GM15510 (cell line): ENCODE measurements around the gene KMO.

Source experiments
- POLR2A ChIP-seq: IDR thresholded peaks from 3 replicates; pipeline ENCODE4 v1.6.1; 2011; ENCODE audit warnings: borderline replicate concordance; ENCODE audit not compliant: insufficient read length; ENCODE audit errors: extremely low read depth

The KMO gene

GRCh38 chr1:241622669-241623068 is 90.5 kb downstream of the KMO start:
- TF ChIP-seq POLR2A = no peak

- no peak for TF ChIP-seq POLR2A
These were observed 92.8 kb downstream of the KMO start for GRCh38 chr1:241624935-241625334.

GRCh38 chr1:241627453-241628259 is 95.5 kb downstream of the KMO start:
- TF ChIP-seq POLR2A = no peak

GRCh38 chr1:241630005-241630404 is 97.8 kb downstream of the KMO start:
- TF ChIP-seq POLR2A = no peak

- no peak for TF ChIP-seq POLR2A
These were observed 98.3 kb downstream of the KMO start for GRCh38 chr1:241630476-241630875.

- TF ChIP-seq POLR2A = no peak
These were observed 98.7 kb downstream of the KMO start for GRCh38 chr1:241630899-241631298.

- TF ChIP-seq POLR2A = no peak
These were observed 99.5 kb downstream of the KMO start for GRCh38 chr1:241631674-241632073.

- no peak for TF ChIP-seq POLR2A
These were observed 100.8 kb downstream of the KMO start for GRCh38 chr1:241632987-241633386.

- no peak for TF ChIP-seq POLR2A
These were observed 103.5 kb downstream of the KMO start for GRCh38 chr1:241635556-241636152.

- TF ChIP-seq POLR2A = no peak
These were observed 104.1 kb downstream of the KMO start for GRCh38 chr1:241636291-241636690.

- TF ChIP-seq POLR2A = no peak
These were observed 104.9 kb downstream of the KMO start for GRCh38 chr1:241637046-241637590.

- TF ChIP-seq POLR2A = no peak
These were observed 105.4 kb downstream of the KMO start for GRCh38 chr1:241637604-241638003.

- no peak for TF ChIP-seq POLR2A
These were observed 106.0 kb downstream of the KMO start for GRCh38 chr1:241638099-241638682.

- no peak for TF ChIP-seq POLR2A
These were observed 106.9 kb downstream of the KMO start for GRCh38 chr1:241638909-241639622.

- TF ChIP-seq POLR2A = no peak
These were observed 107.5 kb downstream of the KMO start for GRCh38 chr1:241639623-241640148.
